Left cardiac atrium (tissue), 4 donors: ENCODE results near the gene SCG2. TPM values are rescaled to one million over a fixed set of nuclear protein-coding genes. Genes with fewer than 3 reads are reported as not detected.

ENCODE experiments used
- ATAC-seq, 2 donors: fragments of 200-7000 bp; cut with Tn5 transposase; one replicate each; pipeline ENCODE4 v1.9.1; 2020; ENCODE audit warnings: mild to moderate bottlenecking in 2 of 2, moderate library complexity in 2 of 2
- DNase-seq: peaks from one replicate; pipeline ENCODE4 v3.0.0-alpha.2; 2020
- intact Hi-C, 2 donors: fragments of 100-400 bp; cut with DNase I; formaldehyde crosslinking; loops; one replicate each; pipeline versions ENCODE4 v1.14.1 to v1.15.1; 2022 to 2023
- long read RNA-seq: library from polyadenylated mRNA; unstranded; transcript quantifications from one replicate; pipeline ENCODE4 v2.0.0, GENCODE V29; 2021
- total RNA-seq, 2 donors: library from RNA; stranded (reverse); fragmentation: NEBNext Ultra II Directional; extraction: Animal tissue kit (Norgen Biotek cat#: 25700); gene quantifications; one replicate each; pipeline ENCODE4 v1.2.1, GENCODE V29; 2021
- donor health status: DM: no; HTN: yes; CAD: no.
- donor health status: DM: no; HTN: yes; CAD: no; lungs with severe emphysema.
- donor health status: DM: yes; HTN: yes; CAD: no.
- donor health status: Dilated cardiomyopathy.

The SCG2 gene, protein sequence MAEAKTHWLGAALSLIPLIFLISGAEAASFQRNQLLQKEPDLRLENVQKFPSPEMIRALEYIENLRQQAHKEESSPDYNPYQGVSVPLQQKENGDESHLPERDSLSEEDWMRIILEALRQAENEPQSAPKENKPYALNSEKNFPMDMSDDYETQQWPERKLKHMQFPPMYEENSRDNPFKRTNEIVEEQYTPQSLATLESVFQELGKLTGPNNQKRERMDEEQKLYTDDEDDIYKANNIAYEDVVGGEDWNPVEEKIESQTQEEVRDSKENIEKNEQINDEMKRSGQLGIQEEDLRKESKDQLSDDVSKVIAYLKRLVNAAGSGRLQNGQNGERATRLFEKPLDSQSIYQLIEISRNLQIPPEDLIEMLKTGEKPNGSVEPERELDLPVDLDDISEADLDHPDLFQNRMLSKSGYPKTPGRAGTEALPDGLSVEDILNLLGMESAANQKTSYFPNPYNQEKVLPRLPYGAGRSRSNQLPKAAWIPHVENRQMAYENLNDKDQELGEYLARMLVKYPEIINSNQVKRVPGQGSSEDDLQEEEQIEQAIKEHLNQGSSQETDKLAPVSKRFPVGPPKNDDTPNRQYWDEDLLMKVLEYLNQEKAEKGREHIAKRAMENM
- total RNA-seq, result under 1 TPM; 0.41 to 0.42 TPM
- long read RNA-seq, result 0 reads

DNA sequence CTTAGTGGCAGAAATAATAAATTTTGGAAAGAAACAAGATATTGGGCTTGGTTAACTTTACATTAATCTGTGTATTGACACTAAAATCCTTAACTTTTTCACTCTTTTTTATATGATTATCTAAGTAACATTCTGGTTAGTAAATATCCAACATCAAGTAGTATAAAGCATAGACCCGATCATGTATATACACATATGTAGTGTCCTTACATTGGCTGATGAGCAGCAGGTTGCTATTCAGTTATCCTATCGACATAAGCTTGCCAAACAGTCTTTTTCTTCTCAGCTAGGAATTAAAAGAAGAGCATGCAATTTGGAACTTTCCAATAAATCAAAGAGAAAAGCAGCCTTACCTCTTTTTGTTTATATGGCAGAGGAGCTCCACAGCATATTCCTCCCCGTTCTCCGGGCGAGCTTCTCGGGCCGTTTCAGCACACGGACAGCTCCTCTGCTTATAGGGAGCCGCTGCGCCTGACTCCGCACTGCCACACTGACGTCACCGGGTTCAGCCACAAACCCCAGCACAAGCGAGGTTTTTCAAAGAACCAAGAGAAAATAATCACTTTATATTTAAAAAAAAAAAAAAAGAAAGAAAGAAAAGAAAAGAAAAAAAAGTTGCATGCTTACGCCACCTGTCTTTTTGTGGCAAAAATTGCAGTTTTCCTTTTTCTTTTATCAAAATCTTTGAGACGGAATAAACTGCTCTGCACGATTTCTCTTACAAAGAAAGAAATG, at the start of gene SCG2:
TSS of gene SCG2 (minus strand) at position 430 of the 735 bp plus-strand sequence. CDS start 3,079 bp downstream, outside the sequence.
- DNase-seq (peak; percentile 75), ATAC-seq (peak; percentile 92 to 97)
- intact Hi-C loops, result loop anchor here in 1 of 2 donors (10.0 kb wide), 1 partner anchor 137 kb away; no protein-coding TSS in a partner anchor

DNA sequence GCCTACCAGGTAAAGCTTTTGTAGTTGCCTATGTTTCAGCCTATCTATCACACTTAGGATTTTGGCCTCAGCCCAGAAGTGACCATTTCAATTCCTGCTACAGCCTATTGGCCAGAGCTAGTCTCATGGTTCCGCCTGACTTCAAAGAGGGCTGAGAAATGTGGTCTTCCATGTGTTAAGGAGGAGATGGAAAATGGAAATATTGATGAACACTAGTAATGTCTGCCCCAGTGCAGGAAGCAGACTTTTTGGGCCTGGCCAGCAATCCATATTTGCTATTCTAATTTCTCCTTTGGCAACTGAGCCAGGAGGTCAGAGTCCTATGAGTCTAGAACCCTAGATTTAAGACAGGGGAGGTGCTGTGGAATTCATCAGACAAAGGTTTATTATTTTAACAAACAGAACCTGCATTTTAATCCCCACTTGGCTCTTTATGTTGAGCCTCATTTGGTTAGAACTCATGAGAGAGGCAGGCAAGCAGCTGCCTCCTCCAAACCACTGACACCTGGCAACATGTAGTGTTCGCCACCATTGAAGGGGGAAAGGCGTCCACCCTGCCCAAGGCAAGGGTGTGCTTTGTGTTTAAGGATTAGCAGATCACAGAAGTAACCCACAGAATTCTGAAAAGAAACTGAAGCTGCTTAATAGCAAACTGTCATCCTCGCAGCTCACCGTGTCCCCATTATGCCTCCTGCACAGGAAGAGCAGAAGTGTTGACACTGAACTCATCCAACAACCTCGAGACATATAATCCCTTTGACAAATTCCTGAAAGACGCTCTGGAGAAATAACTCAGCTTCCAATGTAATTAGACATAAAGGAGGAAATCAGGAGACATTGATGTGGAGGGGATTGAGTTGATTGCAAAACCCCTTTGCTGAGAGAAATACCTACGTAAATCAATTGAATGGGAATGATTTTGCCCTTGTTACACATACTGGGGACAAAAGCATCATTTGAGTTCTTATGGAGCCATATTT, 47.7 kb upstream of the SCG2 start:
- intact Hi-C loops, result no loop called here
- DNase-seq, result no peak
- ATAC-seq, result no peak

DNA sequence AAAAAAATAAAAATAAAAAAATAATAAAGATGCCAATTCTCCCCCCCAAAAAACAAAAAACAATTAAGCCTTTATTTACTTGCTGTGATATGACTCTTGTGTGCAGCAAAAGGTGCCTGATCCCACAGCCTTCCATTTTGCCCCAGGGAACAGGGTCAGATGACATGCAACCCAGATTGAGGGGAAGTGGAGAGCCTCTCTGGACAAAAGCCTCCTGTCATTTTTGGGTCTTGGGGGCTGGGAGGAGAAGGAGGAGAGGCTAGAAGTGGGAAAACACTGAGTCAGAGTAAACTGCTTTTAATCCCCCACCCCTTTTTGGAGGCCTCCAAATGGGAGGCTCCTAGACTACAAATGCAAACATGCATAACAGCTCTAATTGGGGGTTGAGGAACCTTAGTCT, 46.6 kb upstream of the SCG2 start:
- no peak for ATAC-seq
- intact Hi-C loops, result no loop called here
- no peak for DNase-seq

DNA sequence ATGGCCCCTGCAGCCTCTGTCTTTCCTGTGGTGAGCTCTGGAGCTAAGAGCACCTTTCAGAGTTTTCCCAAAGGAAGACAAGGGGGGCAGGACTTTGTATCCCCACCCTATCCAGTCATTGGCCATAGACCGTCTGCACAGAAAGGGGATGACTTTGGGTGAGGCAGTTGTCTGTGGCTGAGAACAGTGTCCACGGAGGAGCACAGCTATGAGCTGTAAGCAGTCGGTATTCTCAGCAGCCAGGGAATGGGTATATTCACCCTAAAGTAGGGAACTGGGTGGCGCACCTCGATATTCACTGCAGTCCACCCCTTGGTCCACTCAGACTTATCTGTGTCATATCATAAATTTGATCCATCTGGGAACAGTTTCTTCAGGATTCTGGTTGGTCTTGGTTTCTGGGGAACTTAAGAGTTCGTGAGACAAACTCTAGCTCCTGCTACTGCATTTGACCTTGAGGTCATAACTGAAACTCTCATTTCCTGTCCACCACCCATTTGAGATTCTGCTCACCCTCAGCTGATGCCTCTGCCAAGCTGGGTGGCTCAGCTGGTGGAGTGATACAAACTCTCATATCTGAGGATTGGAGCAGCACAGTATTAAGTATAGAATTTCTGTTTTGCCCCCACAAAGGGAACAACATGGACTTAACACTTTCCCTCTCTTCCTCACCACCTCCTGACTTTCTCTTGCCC, 45.2 kb upstream of the SCG2 start:
- DNase-seq (no peak), ATAC-seq (no peak)
- intact Hi-C loops, result no loop called here

DNA sequence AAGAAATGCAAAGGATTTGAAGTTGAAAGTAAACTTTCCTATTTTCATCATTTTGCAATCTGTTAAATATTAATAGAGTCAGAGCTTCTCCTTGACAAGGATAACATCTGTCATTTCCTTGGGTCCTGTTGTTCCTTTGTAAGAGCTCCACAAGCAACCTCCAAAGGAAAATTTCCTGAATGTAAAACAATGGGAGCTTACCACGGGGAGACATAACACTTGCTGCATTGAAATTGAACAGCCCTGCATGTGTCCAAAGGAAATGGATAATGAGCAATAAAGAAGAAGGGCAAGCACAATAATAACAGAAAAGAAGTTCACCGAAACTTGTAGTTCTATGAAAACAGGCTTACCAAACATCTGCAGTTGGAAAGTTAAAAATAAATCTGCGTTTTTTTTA, 42.0 kb upstream of the SCG2 start:
- no peak for ATAC-seq
- intact Hi-C loops, result no loop called here

DNA sequence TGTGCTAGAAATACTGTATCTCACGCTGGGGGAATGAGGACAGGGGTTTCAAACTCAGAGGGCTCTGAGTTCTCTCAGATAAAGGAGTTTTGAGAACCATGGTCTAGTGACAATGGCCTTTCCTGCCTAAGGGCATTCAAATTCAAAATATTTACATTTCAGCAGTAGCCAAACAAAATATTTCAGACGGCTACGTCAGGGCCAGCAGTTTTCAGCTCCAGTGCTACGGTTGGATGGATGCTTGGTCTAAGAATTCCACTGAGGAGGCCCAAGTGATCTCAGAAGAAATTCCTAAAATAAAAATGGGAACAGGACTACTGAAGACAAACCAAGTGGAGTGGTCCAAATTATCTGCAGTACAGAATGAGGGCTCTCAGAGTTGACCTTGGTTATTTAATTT, 41.1 kb upstream of the SCG2 start:
- ATAC-seq (no peak), DNase-seq (no peak)
- intact Hi-C loops, result no loop called here

More for the DNA sequence above, 42.0 kb upstream of the SCG2 start:
- DNase-seq, result no peak

DNA sequence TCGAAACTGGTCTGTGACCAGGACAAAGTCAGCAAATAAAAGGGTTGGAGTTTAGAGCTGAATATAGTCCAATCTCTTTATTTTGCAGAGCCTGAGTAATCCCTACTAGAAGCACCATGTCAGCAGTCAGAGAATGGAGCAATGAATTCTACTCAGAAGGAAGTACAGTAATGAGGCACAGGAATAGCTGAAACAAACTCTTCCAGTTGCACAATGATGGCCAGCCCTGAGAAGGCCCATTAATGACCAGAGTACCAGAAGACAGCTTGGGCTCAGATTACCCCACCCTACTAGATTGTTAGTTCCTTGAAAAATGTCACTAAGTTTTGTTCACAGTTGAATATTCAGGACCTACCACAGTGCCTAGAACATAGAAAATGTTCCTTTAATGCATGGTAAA, 40.3 kb upstream of the SCG2 start:
- no peak for DNase-seq
- intact Hi-C loops, result no loop called here
- ATAC-seq, result no peak

DNA sequence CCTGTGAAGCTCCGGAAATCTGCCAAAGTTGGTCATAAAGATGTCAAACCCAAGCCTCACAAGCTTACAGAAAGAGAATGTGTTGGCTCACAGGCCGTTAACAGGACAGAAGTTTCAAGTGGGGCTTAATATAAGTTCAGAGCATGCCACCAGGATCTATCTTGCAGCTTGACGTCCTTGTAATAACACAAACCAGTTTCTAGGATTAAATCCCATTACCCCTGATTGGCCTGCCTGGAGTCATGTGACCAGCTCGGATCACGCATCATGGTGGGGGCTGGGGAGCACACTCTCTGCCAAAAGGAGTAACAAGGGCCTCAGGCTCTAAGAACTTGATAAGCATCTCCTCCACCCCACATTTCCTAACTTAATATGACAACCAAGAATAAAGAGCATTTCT, 38.9 kb upstream of the SCG2 start:
- no peak for ATAC-seq
- intact Hi-C loops, result no loop called here
- no peak for DNase-seq

DNA sequence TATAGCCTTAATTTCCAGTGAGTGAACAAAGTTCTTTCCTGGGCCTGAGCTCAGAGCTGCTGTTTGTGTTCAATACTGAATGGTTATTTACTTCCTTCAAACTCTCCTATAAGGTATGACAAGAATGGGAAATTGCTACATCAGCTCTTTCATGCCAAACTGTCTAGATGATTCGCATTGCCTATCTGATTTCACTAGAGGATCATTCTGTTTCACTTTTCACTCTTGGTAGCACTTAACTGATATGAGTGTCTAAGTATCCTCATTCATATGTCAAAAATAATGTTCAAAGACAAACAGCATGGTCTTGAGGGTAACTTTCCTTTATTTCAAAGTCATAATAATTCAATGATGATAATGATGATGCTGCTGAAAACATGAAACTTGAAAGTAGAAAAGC, 32.9 kb upstream of the SCG2 start:
- intact Hi-C loops, result no loop called here
- DNase-seq (no peak), ATAC-seq (no peak)

DNA sequence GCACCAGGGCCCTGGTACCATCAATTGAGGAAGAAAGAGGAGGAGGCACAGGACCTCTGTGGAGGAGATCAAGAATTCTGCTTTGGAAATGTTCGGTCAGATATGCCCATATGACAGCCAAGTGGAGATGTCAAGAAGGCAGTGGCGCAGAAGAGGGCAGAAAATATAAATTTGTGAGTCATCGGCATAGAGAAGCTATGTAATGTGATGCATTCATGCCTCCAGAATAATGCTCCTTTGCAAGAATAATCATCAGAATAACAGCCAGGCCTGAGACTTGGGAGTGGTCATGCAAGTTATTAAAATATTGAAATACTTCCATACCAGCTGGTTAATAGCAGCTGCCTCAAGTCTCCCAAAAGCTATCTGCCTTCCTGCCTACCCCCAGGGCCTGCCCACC, 32.1 kb upstream of the SCG2 start:
- no peak for ATAC-seq
- DNase-seq, result no peak
- intact Hi-C loops, result no loop called here

DNA sequence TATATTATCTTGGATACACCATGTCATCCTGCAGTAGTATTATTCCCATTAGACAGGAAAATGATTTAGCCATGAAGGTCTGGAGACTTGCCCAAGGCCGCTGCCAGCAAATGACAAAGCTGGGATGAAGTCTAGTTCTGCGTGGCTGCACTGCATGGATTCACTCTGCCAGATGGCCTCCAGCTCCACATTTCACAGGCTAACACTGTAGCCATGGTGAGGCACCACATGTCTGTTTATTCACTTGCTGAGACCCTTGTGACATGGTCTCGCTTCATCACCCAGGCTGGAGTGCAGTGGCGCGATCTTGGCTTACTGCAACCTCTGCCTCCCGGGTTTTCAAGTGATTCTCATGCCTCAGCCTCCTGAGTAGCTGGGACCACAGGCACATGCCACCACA, 31.5 kb upstream of the SCG2 start:
- ATAC-seq (no peak), DNase-seq (no peak)
- intact Hi-C loops, result no loop called here

DNA sequence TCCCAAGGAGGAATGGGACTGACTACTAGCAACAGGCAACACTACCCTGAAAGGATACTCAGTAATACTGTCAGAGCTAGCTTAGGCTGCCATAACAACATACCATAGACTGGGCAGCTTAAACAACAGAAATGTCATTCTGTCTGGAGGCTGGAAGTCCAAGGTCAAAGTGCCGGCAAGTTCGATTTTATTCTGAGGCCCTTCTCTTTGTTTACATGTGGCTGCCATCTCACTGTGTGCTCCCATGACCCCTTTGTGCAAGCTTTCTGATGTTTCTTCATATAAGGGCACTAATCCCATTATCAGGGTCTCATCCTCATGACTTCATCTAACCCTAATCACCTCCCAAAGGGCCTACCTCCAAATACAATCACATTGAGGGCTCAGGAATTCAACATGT, 30.7 kb upstream of the SCG2 start:
- ATAC-seq, result no peak
- no peak for DNase-seq
- intact Hi-C loops, result no loop called here

DNA sequence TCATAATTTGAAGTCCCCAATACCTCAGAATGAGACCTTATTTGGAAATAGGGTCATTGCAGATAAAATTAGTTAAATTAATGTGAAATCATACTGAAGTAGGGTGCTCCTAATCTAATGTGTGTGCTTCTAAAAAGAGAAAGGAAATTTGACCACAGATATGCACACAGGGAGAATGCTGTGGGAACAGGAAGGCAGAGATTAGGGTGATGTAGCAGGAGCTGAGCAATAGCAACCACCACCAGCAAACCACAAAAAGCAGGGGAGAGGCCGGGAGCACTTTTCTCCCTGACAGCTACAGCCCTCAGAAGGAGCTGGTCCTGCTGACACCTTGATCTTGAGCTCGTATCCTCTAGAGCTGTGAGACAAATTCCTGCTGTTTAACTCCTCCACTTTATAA, 24.6 kb upstream of the SCG2 start:
- intact Hi-C loops, result no loop called here
- DNase-seq, result no peak
- ATAC-seq, result no peak

DNA sequence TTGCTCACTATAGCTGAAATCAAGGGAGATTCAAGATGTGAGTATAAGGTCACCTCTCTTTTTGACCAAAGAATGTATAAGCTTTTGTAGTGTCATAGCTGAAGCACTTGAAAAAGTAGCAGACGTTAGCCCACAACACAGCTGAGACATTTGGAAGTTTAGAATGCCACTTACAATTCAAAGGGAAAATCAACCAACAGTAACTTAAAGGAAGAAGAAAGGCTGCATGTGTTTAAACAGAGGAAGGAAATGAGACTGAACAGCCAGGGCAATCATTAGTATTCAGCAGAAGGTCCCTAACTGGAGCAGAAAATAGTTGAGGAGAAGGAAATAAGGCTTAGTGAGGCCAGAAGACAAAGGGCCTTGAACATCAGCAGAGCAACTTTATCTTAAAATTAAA, 23.5 kb upstream of the SCG2 start:
- intact Hi-C loops, result no loop called here
- DNase-seq (no peak), ATAC-seq (no peak)

DNA sequence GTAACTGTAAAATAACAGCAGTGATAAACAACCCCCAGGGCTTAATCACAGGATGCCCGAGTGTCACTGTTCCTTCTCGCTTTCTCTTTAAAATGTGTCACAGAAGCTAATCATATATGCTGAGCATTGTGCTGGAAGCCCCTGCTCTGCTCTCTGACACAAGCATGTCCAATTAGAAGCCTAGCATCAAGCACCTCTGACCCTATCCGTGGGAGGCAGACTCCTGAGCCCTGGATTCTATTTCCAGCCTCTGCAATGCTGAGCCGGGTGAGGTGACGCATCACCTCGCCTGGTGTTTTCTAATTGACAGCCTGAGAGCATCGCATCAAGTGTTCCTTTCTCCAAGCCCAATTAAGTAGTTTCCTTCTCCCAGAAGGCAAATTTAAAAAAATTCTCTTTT, 19.7 kb upstream of the SCG2 start:
- ATAC-seq (no peak), DNase-seq (no peak)
- intact Hi-C loops, result no loop called here

DNA sequence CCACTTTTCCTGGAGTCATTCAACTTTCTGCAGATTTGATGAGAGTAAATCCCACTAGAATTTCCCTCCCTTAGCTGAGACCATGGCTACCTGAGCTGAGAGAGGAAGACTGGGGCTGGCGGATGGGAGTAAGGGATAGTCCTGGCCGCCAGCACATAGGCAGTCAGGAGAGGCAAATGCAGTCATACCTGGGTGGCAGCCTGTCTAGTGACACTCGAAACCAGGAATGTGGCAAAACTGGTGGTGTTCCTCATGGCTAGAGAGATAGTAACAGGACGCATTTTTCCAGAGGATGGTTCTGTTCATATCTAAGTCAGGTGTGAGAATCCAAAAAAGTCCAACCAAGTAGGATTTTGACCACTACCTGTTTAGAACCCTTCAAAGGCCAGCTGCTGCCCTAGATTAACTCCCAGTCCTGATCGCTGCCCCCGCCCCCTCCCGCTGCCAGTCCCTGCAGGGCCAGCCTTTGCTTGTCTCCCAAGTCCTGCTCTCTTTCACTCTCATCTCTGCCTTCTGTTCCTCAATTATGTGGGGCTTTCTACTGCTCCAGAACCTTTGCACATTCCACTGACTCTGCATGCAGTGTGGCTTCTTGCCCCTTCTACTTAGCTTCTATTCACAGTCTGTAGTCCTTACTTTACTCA, 17.4 kb upstream of the SCG2 start:
- no peak for DNase-seq
- intact Hi-C loops, result no loop called here

DNA sequence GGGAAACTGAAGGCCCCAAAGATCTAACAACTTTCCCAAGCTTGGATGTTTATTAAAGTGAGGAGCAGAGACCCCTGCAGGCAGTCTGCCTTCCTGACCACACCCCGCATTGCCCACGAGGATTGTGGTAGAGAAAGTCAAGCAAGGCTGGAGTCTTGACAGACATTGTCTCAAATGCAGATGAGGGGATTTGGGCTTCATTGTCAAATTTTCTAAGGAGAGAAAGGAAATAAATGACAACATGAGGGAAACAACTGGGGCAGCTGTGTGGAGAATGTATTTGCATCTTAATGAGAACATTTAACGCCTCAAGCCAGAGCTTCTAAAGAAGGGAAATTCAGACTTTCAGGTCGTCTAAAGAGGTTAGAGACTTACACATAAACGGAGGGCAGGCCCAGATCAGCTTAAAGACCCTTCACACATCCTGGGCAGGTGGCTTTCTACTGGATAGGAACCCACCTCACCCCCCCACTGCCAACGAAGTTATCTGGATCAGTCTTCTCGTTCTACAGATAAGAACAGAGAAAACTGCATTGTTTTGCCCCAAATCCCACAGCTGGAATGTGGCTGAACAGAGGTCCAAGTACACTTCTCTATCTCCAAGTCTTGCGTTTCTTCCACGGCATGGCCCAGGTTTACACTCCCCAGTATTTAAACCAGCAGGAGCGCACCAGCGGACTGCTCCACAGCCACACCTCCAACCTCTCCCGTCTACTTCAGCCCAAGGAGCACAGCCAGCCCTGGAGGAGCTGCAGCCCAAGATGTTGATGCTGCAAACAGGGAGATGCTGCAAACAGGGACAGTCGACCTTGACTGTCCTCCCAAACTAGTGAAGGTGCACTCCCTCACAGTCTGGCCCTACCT, 16.2 kb upstream of the SCG2 start:
- DNase-seq (no peak), ATAC-seq (no peak)
- intact Hi-C loops, result no loop called here

More for the DNA sequence above, 17.4 kb upstream of the SCG2 start:
- ATAC-seq, result no peak
